Central memory CD4-positive, alpha-beta T cell (primary cell): ENCODE data around the gene PTPN3.

ENCODE experiments used
- DNase-seq: peaks from one replicate; pipeline ENCODE4 v3.0.0; 2022

PTPN3 gene

GRCh38 chr9:109419531-109419930, 78.6 kb downstream of the PTPN3 start:
- DNase-seq: no peak

DNA sequence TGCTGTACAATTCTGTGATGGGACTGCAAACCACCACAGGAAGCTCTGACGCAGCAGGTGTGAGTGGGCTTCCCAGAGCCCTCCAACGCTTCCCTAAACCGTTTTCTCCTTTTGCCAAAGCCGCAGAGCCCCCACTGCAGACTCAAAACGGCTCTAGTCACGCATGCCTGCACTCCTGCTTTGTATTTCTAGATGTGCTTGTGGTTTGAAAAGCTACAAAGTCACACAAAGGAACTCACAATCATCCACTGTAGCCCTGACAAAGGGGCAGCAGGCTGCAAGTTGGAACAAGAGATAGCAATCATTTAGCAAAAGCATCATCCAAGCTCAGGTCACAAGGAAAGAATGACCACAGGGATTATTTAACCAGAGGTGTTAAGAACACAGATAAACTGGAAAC, 79.3 kb downstream of the PTPN3 start:
- no peak for DNase-seq

- no peak for DNase-seq
Measured at GRCh38 chr9:109417585-109418544, 80.2 kb downstream of the PTPN3 start.

DNA sequence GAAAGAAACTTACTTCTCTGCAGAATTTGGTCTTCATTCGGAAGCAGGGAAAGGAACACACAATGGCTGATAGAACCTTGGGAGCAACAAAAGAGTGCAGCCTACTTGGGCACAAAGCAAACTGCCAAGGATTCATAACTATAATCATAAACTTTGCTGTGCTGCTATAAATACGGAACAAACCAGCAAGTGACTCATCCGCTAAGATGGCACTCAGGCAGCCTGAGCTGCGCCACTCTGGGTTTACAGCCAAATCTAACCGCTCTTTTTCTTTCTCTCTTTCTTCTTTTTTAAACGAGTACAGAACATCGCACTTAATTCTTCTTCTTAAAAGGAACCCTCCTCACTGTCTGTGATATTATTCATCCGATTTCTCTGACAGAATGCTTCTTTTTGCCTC, 81.1 kb downstream of the PTPN3 start:
- DNase-seq: no peak

DNA sequence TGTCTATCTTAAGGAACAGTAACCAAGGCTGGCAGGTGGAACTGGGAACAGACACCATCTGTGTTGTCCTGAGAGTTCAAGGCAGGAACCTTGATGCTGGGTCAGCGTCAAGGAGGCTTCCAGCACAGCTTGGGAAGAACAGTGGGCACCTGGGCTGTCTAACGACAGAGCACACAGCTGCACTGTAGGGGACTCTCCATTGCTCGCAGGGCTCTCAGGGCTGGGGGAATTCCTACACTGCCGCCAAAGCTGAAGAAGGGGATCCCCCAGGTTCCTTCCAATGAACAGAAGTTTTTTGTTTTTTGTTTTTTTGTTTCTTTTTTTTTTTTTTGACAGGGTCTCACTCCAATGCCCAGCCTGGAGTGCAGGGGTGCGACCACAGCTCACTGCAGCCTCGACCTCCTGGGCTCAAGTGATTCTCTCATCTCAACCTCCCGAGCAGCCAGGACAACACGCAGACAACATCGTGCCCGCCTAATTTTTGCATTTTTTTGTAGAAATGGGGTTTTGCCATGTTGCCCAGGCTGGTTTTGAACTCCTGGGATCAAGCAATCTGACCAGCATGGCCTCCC, 81.9 kb downstream of the PTPN3 start:
- DNase-seq: no peak

DNA sequence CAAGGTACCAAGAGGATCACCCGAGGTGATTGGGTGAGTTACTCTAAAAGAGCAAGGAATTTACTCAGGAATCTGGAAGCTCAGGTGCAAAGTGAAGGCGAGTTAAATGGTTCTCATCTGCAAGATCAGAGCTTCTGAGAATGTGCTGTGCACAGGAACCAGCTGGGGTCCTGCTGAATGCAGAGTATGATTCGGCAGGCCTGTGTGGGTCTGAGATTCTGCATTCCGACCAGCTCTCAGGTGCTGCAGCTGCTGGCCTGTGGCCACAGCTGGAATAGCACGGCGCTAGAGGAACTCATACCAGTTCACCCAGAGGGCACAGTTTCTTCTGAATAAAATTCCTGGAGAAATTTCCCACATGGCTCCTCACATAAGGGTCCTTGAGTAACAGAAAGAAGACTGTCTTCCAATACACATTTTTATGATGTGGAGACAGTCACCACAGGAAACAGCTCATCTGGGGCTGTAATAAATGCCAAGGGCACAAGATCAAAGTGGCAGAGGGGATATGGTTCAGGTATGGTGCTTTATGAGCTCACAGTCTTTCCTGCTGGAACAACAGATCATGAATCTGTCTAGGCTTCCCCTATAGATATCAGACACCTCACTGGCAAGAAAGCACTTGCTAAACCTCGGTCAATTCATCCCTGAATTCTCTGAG, 83.9 kb downstream of the PTPN3 start:
- no peak for DNase-seq

- no peak for DNase-seq
Measured at GRCh38 chr9:109411798-109412352, 86.2 kb downstream of the PTPN3 start.

DNA sequence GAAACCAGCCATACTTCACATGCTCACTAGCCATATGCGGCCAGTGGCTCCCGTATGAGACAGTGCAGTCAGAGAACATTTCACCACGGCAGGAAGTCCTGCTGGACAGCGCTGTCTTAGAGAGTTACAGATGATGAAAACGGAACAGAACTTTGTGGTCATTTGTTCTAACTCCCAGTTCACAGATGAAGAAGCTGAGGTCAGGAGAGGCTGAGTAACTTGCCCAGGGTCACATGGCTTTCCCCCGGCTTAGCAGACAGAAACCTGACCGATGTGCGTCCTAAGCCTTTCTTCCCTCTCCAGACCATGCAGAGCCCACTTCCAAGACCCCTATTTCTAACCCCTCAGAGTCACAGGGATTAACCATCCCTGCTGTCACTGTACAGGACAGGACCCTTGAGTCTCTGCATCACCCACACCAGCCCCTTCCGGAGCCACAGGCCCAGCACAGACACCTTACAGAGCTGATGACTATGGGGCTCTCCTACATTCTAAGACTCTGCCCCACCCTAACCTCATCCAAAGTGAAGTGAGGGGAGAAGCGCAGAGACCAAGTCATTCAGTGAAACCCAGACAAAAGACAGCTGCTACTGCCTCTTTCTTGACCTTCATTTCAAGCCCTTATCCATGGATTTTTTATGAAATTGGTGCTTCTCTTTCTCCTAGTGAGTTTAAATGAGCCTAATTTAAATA, 86.9 kb downstream of the PTPN3 start:
- DNase-seq: no peak

DNA sequence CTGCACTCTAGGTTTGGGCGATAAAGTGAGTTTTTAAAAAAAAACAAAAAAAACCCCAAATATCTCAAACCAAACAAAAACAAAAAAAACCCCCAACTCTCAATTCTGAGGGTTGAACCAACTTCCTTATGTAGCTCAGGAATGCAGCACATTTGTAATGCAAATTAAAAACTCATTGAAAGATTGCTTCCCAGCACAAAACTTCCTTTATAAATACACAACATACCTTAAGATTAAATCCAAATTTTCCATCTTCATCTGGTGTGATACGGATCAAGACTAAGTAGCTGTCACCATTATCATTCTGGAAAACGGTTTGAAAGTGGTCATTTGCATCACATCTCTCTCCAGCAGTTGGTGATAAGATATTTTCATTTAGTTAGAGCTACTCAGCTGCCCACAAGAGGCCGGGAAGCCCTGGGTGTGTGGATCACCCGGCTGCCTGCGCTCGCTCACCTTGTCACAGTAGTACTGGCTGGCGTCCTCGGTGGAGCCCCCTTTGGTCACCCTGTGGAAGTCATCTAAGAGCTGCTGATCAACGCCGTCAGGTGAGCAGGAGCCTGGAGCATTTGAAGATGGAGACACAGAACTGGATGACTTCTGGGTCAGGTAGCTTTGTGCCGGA, 88.2 kb downstream of the PTPN3 start:
- DNase-seq: no peak

DNA sequence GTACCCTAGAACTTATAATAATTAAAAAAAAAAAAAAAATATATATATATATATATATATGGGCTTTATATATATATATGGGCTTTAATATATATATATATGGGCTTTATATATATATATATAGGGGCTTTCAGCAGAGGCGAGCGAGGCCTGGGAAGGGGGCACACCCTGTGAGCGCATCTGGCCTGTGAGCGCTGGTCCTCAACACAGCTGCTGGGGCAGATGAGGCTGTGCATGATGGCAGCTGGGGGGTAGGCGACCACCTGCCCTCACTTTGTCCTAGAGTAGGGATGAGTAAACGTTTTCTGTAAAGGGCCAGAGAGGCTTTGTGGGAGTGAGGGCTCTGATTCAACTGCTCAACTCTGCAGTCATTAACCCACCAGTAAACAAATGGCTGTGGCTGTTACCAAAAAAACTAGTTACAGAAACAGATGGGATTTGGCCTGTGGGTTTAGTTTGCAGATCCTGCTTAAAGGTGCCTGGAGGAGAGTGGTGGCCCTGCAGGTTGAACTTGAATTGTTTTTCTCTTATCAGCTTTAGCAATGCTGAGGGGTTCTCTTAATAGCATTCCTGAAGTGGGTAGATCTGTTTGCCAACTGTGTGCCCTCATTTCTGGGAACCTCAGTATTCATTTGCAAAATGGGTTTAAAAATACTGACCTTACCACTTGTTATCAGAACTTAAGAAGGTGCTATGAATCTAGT, 89.2 kb downstream of the PTPN3 start:
- DNase-seq: no peak

- DNase-seq: no peak
Measured at GRCh38 chr9:109403766-109404320, 94.3 kb downstream of the PTPN3 start.

- no peak for DNase-seq
Measured at GRCh38 chr9:109403116-109403515, 95.0 kb downstream of the PTPN3 start.

GRCh38 chr9:109401990-109402318, 96.2 kb downstream of the PTPN3 start:
- DNase-seq: no peak

DNA sequence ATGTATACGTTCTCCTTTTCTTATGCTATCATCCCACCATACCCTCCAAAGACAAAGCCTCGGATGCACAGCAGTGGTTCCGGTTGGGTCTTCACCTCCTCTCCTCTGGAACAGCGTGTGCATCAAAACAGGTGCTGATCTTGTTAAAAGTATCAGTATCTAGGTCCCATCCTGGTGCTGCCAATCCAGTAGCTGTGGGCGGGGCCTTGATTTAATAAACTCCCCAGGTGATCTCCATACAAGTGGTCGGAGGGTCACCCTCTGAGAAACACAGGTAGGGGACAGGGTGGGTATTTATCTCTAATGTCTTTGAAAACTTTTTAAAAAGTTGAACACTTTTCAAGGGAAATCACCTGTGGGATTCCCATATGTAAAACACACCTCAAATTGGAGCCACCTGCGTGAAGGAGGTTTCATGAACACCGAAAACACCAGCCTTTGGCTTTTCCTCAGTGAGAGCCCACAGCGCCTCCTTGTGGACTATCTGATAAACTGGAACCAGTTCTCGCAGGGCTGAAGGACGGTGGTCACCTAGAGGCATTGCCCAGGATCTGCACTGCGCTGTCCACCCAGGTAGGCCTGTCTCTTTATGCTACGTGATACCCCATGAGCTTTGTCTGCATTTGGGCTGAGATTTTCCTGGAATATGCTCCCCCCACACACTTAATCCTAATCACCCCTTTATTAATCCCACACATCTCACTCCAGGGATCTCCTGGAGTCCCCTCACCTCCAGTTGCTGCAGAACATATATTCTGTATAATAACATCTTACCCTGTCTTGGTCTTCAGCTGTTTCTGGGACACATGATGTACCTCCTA, 96.7 kb downstream of the PTPN3 start:
- no peak for DNase-seq

DNA sequence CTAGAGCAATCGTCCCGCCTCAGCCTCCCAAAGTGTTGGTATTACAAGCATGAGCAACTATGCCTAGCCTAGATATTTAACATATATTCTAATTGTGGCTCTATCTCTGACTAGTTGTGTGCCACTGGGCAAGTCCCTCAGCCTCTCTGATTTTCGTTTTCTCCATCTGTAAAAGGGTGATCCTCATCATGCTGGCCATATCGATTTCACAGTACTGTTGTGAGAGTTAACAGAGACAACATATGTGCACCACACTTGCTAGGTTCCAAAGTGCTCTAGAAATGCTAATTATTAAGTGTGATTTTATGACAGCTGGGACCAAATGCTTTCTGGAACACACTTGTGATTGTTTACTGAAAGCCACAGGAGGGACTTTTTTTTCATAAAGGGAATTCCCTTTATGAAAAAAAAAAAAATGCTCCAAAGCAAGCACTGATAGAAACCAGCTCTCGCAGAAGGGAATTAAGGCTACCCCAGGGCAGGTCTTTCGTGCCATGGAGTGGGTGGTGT, 98.8 kb downstream of the PTPN3 start:
- DNase-seq: no peak

- no peak for DNase-seq
Measured at GRCh38 chr9:109391176-109391575, 106.9 kb downstream of the PTPN3 start.

DNA sequence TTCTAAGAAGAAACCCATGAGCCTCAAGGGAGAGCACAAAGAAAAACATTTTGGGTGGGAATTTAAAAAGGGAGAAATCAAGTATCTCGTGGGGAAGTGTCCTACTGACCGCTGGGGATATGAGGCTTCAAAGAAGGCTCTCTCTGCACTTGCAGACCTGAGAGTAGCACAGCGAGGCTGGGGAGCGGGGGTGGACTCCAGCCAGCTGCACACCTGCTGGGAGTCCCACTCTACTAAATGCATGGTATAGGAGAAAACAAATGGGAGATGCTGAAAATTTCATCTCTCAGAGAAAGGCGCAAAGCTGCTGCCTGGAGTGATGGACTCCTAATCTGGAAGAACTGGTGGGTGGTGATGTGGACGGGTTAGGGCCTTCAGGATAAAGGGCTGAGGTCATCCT, 110.3 kb downstream of the PTPN3 start:
- DNase-seq: no peak

DNA sequence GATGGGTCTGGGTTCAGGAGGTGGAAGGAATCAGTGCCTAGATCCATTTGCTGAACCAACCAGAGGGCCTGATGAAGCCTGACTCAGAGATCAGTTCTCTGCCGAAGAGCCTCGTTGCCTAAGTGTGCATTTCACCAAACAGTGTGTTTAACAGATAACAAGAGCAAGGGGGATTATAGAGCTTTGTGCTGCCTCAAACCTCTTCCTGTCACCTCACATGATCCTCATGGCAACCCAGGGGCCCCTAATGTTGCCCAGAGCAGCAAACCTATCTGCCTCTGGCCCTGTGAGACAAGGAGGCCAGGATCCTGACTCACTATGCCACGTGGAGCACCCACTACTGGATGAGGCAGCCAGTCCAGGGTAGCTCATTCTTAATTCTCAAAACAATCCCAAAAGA, 110.9 kb downstream of the PTPN3 start:
- DNase-seq: no peak

GRCh38 chr9:109385499-109385898, 112.6 kb downstream of the PTPN3 start:
- no peak for DNase-seq

DNA sequence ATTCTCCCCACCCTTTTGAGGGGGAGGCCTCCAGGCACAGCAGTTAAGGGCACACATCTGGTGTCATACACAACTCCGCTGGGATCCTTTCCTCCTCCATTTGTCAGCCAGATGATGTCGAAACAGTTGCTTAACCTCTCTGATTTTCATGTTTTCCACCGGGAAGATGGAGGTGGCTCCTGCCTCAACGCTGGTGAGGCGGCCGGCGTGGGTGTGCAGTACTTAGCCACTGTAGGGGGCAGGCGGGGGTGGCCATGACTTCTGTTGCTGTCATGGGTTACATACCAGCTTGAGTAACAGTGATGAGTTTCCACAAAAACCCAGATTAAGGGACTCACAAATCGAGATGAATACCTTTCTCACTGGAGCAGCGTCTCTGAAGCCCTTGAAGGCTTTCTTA, 114.2 kb downstream of the PTPN3 start:
- no peak for DNase-seq
